HG03354 (cell line): ENCODE data around the gene KCTD1.

Source experiments
- ATAC-seq: cut with Tn5 transposase; IDR thresholded peaks from one replicate; pipeline ENCODE4 v1.9.1; 2021; ENCODE audit warnings: mild to moderate bottlenecking; ENCODE audit not compliant: unreplicated experiment, poor library complexity, severe bottlenecking

The KCTD1 gene

GRCh38 chr18:26526128-26526965 lies 22.0 kb downstream of the KCTD1 start:
- no peak for ATAC-seq

- ATAC-seq: no peak
These were observed 23.6 kb downstream of the KCTD1 start for GRCh38 chr18:26524504-26525351.

GRCh38 chr18:26524002-26524401 lies 24.4 kb downstream of the KCTD1 start:
- ATAC-seq: no peak

- no peak for ATAC-seq
These were observed 26.7 kb downstream of the KCTD1 start for GRCh38 chr18:26521617-26522016.

GRCh38 chr18:26520974-26521373 lies 27.4 kb downstream of the KCTD1 start:
- ATAC-seq: no peak

- no peak for ATAC-seq
These were observed 29.2 kb downstream of the KCTD1 start for GRCh38 chr18:26519114-26519513.

- no peak for ATAC-seq
These were observed 31.4 kb downstream of the KCTD1 start for GRCh38 chr18:26516964-26517363.

GRCh38 chr18:26515643-26516487 lies 32.5 kb downstream of the KCTD1 start:
- ATAC-seq: no peak

- no peak for ATAC-seq
These were observed 36.8 kb downstream of the KCTD1 start for GRCh38 chr18:26511339-26512071.

- ATAC-seq: no peak
These were observed 38.0 kb downstream of the KCTD1 start for GRCh38 chr18:26510337-26510736.

- no peak for ATAC-seq
These were observed 42.3 kb downstream of the KCTD1 start for GRCh38 chr18:26506012-26506411.

- ATAC-seq: no peak
These were observed 43.5 kb downstream of the KCTD1 start for GRCh38 chr18:26504831-26505230.

GRCh38 chr18:26503382-26503781 lies 45.0 kb downstream of the KCTD1 start:
- no peak for ATAC-seq

- no peak for ATAC-seq
These were observed 45.5 kb downstream of the KCTD1 start for GRCh38 chr18:26502823-26503222.

GRCh38 chr18:26497866-26498265 lies 50.5 kb downstream of the KCTD1 start:
- no peak for ATAC-seq

GRCh38 chr18:26496528-26496927 lies 51.8 kb downstream of the KCTD1 start:
- no peak for ATAC-seq

GRCh38 chr18:26495287-26495686 lies 53.1 kb downstream of the KCTD1 start:
- ATAC-seq: no peak

GRCh38 chr18:26493021-26493420 lies 55.3 kb downstream of the KCTD1 start:
- ATAC-seq: no peak

- no peak for ATAC-seq
These were observed 57.0 kb downstream of the KCTD1 start for GRCh38 chr18:26491194-26491816.
